Transverse colon (tissue), 4 donors: ENCODE measurements around the gene CADPS. TPM values are rescaled to one million over a fixed set of nuclear protein-coding genes. Genes with fewer than 3 reads are reported as not detected.

ENCODE experiments used
- DNase-seq: peaks from one replicate; pipeline ENCODE4 v3.0.0-alpha.2; 2019
- H3K27ac ChIP-seq, 4 donors: fragments of 200-600 bp; sonication (generic); 2 replicates each; pipeline ENCODE4 v1.5.1; 2016 to 2018; ENCODE audit warnings: inconsistent platforms in 4 of 4
- H3K27me3 ChIP-seq: fragments of 200-600 bp; sonication (generic); 2 replicates; pipeline ENCODE4 v1.5.1; 2017; ENCODE audit warnings: inconsistent platforms
- H3K36me3 ChIP-seq, 4 donors: fragments of 200-600 bp; sonication (generic); 2 replicates each; pipeline ENCODE4 v1.5.1; 2017 to 2019; ENCODE audit warnings: inconsistent platforms in 4 of 4
- H3K4me1 ChIP-seq, 4 donors: fragments of 200-600 bp; sonication (generic); 2 replicates each; pipeline ENCODE4 v1.5.1; 2017 to 2020; ENCODE audit warnings: inconsistent platforms in 4 of 4
- H3K4me3 ChIP-seq, 4 donors: fragments of 200-600 bp; sonication (generic); 1 replicate in 1 of 4; 2 replicates in 3 of 4; pipeline versions ENCODE4 v1.5.1 to v1.6.1; 2017 to 2019; ENCODE audit warnings: inconsistent platforms in 4 of 4
- H3K9me3 ChIP-seq, 2 donors: fragments of 200-600 bp; sonication (generic); 2 replicates each; pipeline ENCODE4 v1.5.1; 2017 to 2019; ENCODE audit warnings: inconsistent platforms in 2 of 2
- EP300 ChIP-seq: sonication (generic); formaldehyde crosslinking; IDR thresholded peaks from one replicate; pipeline ENCODE4 v1.6.1; 2017; ENCODE audit warnings: antibody characterized with exemption, low read depth
- POLR2A ChIP-seq: fragments of 450-650 bp; IDR thresholded peaks from one replicate; pipeline ENCODE4 v1.6.1; 2016; ENCODE audit warnings: antibody characterized with exemption, mild to moderate bottlenecking, moderate library complexity
- POLR2AphosphoS5 ChIP-seq, 3 donors: sonication (generic); formaldehyde crosslinking; IDR thresholded peaks; one replicate each; pipeline ENCODE4 v1.6.1; 2016; ENCODE audit warnings: antibody characterized with exemption in 3 of 3
- WGBS, 2 donors: methylation state at CpG; one replicate each; pipeline ENCODE4 v1.1.5; 2018; ENCODE audit warnings: low coverage in 1 of 2; 5-methylcytosine and 5-hydroxymethylcytosine counted together
- in situ Hi-C, 4 donors: fragments of 200-750 bp; cut with MboI; loops; one replicate each; pipeline versions ENCODE4 v1.15.0 to v1.15.1; 2017; ENCODE audit warnings: low sequenced_read_pairs in 3 of 4, low pct_ligation_motif_present in 1 of 4, low pct_unique_long_range_greater_than_20kb in 1 of 4
- intact Hi-C: fragments of 100-400 bp; cut with DNase I; formaldehyde crosslinking; loops from one replicate; pipeline ENCODE4 v1.15.1; 2023; ENCODE audit warnings: low total_unique reads
- total RNA-seq, 4 donors: library from RNA; depleted of rRNA; stranded (reverse); fragments of >200 nt; gene quantifications; one replicate each; pipeline ENCODE4 v1.1.0, GENCODE V29; 2016
- TF ChIP-seq, protein P1 (sequence below), 5 experiments: fragments of 200-600 bp in 3 of 5; fragments of 450-650 bp in 2 of 5; sonication (generic) in 3 of 5; IDR thresholded peaks; 1 replicate in 2 of 5; 2 replicates in 3 of 5; pipeline ENCODE4 v1.5.1; 2016 to 2017; ENCODE audit warnings: antibody characterized with exemption in 5 of 5, inconsistent platforms in 3 of 5, mild to moderate bottlenecking in 2 of 5, moderate library complexity in 1 of 5

CADPS gene
- total RNA-seq, 4 donors from 2014 or later = 1.9 to 22.7 (median 8.9) TPM

DNA sequence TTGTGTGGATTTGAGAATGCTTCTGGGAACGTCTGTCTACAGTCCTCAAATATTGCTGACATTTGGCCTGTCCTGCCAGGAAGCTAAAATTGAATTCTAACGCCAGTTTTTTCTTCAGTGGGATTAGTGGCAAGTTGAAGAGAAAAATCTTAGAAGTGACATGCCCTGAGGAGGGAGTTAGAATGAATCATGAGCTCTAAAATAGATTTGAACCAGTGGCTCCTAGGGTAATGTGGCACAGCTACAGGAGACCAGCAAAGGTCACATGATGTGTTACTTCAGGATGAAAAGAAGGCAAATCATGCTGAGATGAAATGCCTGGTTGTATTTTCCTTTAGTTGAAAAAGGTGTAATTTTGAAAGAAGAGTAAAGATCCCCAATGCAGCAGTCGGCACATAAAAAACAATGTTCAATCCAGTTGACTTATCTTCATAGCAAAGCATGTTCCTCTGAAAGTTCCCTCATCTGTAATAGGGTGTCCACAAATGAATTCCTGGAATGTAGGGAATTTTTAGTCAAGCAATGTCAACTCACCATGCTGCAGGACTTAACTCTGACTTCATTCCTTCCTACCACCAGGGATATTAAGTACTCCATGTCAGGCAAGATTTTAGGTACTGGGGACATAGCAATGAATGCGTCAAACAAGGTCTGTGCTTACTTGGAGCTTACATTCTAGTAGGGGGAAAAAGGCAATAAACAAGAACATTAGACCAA, 171.6 kb downstream of the CADPS start:
- DNase-seq = no peak
- whole genome bisulfite sequencing, 2 donors = 75% methylated on average over 4 of the region's 4 CpGs
- no peaks in the 10 kb centered on the region for H3K36me3 ChIP-seq
- H3K27me3 ChIP-seq = no peaks in the 10 kb centered on the region
- H3K4me1 ChIP-seq = peaks cover 0 to 4% (median 1%) of the 10 kb centered on the region in 4 donors
- in situ Hi-C loops = no loop called here
- TF ChIP-seq, protein P1, sequence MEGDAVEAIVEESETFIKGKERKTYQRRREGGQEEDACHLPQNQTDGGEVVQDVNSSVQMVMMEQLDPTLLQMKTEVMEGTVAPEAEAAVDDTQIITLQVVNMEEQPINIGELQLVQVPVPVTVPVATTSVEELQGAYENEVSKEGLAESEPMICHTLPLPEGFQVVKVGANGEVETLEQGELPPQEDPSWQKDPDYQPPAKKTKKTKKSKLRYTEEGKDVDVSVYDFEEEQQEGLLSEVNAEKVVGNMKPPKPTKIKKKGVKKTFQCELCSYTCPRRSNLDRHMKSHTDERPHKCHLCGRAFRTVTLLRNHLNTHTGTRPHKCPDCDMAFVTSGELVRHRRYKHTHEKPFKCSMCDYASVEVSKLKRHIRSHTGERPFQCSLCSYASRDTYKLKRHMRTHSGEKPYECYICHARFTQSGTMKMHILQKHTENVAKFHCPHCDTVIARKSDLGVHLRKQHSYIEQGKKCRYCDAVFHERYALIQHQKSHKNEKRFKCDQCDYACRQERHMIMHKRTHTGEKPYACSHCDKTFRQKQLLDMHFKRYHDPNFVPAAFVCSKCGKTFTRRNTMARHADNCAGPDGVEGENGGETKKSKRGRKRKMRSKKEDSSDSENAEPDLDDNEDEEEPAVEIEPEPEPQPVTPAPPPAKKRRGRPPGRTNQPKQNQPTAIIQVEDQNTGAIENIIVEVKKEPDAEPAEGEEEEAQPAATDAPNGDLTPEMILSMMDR (IDR thresholded peaks at IDR 0.05) = no peak
- TF ChIP-seq POLR2A = no peak
- no peak for TF ChIP-seq EP300
- TF ChIP-seq POLR2AphosphoS5 (IDR thresholded peaks at IDR 0.05) = no peak
- H3K4me3 ChIP-seq = no peak overlapping the region
- intact Hi-C loops = no loop called here
- no peaks in the 10 kb centered on the region for H3K9me3 ChIP-seq
- no peak overlapping the region for H3K27ac ChIP-seq

DNA sequence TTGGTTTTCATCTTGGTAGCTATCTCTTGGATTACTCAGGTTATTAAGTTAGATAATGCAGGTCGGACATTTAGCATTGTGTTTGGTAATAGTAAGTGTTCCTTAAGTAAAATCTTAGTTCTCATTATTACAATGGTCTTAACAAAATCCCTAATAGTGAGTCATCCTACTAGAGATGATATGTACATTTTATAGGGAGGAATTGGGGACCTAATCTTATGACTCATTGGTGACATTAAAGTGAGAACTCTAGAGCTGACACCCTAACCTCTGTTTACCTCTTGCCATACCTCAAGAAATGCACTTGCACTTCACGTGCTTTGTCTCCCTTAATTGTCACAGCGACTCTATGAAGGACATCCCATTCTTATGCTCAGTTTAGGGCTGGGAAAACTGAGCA, 174.9 kb downstream of the CADPS start:
- in situ Hi-C loops = no loop called here
- TF ChIP-seq EP300 = no peak
- no peak for TF ChIP-seq POLR2AphosphoS5 (IDR thresholded peaks at IDR 0.05)
- TF ChIP-seq POLR2A = no peak
- TF ChIP-seq, protein P1 (IDR thresholded peaks at IDR 0.05) = no peak
- DNase-seq = no peak
- Histone ChIP-seq H3K4me1 (no peaks in the 10 kb centered on the region), H3K36me3 (no peaks in the 10 kb centered on the region), H3K27ac (no peak overlapping the region), H3K9me3 (no peaks in the 10 kb centered on the region), H3K27me3 (no peaks in the 10 kb centered on the region), H3K4me3 (no peak overlapping the region)
- WGBS, 2 donors = 74 to 83% methylated on average over 3 of the region's 3 CpGs
- intact Hi-C loops = no loop called here

DNA sequence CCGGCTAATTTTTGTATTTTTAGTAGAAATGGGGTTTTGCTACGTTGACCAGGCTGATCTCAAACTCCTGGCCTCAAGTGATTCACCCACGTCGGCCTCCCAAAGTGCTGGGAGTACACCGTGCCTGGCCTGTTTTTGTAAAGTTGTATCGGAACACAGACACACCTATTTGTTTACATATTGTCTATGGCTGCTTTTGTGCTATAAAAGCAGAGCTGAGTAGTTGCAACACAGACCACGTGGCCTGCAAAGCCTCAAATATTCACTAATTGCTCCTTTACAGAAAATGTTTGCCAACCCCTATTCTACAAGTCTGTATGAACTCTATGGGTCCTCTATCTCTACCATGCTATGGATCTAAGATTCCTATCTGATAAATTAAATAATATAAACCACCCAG, 175.5 kb downstream of the CADPS start:
- no peak for DNase-seq
- in situ Hi-C loops (no loop called here), intact Hi-C loops (no loop called here)
- H3K4me3 ChIP-seq = no peak overlapping the region
- TF ChIP-seq, protein P1 (IDR thresholded peaks at IDR 0.05) = no peak
- TF ChIP-seq POLR2A = no peak
- no peak for TF ChIP-seq EP300
- no peak for TF ChIP-seq POLR2AphosphoS5 (IDR thresholded peaks at IDR 0.05)
- no peaks in the 10 kb centered on the region for H3K4me1 ChIP-seq
- 57 to 59% methylated on average over 2 to 6 of the region's 7 CpGs for WGBS, 2 donors
- no peaks in the 10 kb centered on the region for H3K36me3 ChIP-seq
- no peaks in the 10 kb centered on the region for H3K9me3 ChIP-seq
- no peaks in the 10 kb centered on the region for H3K27me3 ChIP-seq
- no peak overlapping the region for H3K27ac ChIP-seq

DNA sequence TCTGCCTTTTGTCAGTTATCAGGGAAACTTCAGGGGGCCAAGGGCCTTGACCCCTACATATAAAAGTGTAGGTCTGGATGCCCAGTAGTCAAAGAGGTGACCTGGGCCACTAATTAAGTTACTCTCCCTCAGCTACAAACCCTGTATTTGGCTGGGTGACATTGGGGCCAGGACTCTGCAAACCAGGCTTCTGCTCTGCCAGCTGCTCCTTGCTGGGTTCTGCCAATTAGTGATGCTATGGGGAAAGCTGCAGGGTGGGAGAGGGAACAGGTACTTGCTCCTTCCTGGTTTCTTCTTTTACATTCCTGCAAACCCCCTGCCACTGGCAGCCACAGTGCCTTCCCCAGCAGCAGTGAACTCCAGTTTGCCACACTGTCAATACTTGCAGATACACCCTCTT, 179.2 kb downstream of the CADPS start:
- no peaks in the 10 kb centered on the region for H3K4me1 ChIP-seq
- TF ChIP-seq EP300 (no peak), POLR2A (no peak)
- TF ChIP-seq, protein P1 (IDR thresholded peaks at IDR 0.05) = no peak
- in situ Hi-C loops = no loop called here

More for the DNA sequence above, 179.2 kb downstream of the CADPS start:
- H3K4me3 ChIP-seq = no peak overlapping the region
- no peaks in the 10 kb centered on the region for H3K36me3 ChIP-seq
- no peak for DNase-seq
- no peaks in the 10 kb centered on the region for H3K9me3 ChIP-seq
- no peaks in the 10 kb centered on the region for H3K27me3 ChIP-seq
- no peak overlapping the region for H3K27ac ChIP-seq
- intact Hi-C loops = no loop called here
